ENCODE measurements around the gene RBCK1.

RBCK1 gene

DNA sequence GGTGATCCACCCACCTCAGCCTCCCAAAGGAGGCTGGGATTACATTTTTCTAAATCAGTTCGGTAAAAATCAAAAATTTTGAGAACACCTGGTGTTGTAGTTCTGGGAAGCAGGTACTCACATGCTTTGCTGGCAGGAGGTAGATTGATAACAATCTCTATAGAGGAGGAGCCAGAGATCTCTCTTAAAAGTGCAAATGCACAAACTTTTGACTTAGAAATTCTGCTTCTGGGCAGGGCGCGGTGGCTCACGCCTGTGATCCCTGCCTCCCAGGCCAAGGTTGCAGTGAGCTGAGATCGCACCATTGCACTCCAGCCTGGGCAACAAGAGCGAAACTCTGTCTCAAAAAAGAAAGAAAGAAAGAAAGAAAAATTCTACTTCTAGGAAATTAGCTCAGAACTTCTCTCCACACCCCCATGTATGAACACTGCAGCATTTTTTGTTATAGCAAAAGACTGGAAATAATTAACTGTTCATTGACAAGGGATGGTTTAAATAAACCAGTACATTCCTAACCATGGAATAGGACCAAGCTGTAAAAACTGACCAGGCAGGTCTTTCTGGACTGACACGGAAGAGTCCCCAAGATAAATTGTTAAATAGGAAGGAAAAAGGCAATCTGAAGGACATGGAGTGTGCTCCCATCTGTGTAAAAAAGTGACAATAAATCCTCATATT lies 41.9 kb upstream of the RBCK1 start:
- Histone ChIP-seq H3K27ac (ENCODE audit: low read length) (no peak overlapping the region), H3K4me2 (ENCODE audit: low read depth, low read length) (no peak overlapping the region), H3F3A (ENCODE audit: insufficient read depth, low read length) (no peaks in the 10 kb centered on the region), H3K9me3 (replicated peaks; ENCODE audit: insufficient read depth, low read length) (no peaks in the 10 kb centered on the region), H3K9me2 (replicated peaks; ENCODE audit: insufficient read depth, low read length) (no peaks in the 10 kb centered on the region), H2AFZ (ENCODE audit: low read length) (no peak overlapping the region), H3K9ac (ENCODE audit: low read length) (no peak overlapping the region), H3K79me2 (ENCODE audit: low read length) (no peaks in the 10 kb centered on the region), H3K4me1 (ENCODE audit: low read length) (0 out of 2 replicates have a peak, but pooled peaks cover 11% of the 10 kb centered on the region), H3K27me3 (replicated peaks; ENCODE audit: insufficient read depth, low read length) (no peaks in the 10 kb centered on the region), H3K4me3 (ENCODE audit: low read length) (no peak overlapping the region), H3K36me3 (replicated peaks; ENCODE audit: insufficient read depth, low read length) (no peaks in the 10 kb centered on the region), H4K20me1 (ENCODE audit: insufficient read depth, low read length) (no peaks in the 10 kb centered on the region)
- TF ChIP-seq EZH2 (optimal IDR thresholded peaks at IDR 0.05; ENCODE audit: low read depth, low read length) (no peak), EZH2phosphoT487 (IDR thresholded peaks at IDR 0.05; ENCODE audit: low read length) (no peak)
- TF ChIP-seq, protein P1, sequence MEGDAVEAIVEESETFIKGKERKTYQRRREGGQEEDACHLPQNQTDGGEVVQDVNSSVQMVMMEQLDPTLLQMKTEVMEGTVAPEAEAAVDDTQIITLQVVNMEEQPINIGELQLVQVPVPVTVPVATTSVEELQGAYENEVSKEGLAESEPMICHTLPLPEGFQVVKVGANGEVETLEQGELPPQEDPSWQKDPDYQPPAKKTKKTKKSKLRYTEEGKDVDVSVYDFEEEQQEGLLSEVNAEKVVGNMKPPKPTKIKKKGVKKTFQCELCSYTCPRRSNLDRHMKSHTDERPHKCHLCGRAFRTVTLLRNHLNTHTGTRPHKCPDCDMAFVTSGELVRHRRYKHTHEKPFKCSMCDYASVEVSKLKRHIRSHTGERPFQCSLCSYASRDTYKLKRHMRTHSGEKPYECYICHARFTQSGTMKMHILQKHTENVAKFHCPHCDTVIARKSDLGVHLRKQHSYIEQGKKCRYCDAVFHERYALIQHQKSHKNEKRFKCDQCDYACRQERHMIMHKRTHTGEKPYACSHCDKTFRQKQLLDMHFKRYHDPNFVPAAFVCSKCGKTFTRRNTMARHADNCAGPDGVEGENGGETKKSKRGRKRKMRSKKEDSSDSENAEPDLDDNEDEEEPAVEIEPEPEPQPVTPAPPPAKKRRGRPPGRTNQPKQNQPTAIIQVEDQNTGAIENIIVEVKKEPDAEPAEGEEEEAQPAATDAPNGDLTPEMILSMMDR (IDR thresholded peaks at IDR 0.05; ENCODE audit: low read length): no peak
- no peak for DNase-seq

DNA sequence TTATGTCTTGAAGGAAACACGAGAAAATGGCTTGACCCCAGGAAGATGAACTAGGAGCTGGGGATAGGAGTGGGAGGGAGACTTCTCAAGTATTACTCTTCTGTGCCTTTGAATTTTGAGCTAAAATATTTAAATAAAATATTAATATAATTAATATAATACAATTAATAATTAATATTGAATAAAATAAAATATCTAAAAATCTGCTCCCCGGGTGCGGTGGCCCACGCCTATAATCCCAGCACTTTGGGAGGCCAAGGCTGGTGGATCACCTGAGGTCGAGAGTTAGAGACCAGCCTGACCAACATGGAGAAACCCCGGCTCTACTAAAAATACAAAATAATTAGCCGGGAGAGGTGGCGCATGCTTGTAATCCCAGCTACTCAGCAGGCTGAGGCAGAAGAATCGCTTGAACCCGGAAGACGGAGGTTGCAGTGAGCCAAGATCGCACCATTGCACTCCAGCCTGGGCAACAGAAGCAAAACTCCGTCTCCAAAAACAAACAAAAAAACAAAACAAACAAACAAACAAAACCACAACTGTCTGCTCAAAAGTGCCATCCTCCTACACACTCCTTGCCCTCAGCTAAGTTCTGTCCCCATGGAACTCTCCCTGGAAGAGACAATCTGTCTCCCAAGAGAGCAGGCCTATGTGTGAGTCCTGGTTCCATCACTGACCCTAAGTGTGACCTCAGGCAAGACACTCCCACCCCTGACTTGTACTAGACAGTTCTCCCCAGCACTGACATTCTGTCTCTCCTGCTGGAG lies 41.2 kb upstream of the RBCK1 start:
- H3K79me2 ChIP-seq (ENCODE audit: low read length): no peaks in the 10 kb centered on the region
- no peaks in the 10 kb centered on the region for H3K27me3 ChIP-seq (replicated peaks; ENCODE audit: insufficient read depth, low read length)
- no peak overlapping the region for H3K27ac ChIP-seq (ENCODE audit: low read length)
- TF ChIP-seq, protein P1 (IDR thresholded peaks at IDR 0.05; ENCODE audit: low read length): no peak
- TF ChIP-seq EZH2phosphoT487 (IDR thresholded peaks at IDR 0.05; ENCODE audit: low read length) (no peak), EZH2 (optimal IDR thresholded peaks at IDR 0.05; ENCODE audit: low read depth, low read length) (no peak)
- no peaks in the 10 kb centered on the region for H3K9me3 ChIP-seq (replicated peaks; ENCODE audit: insufficient read depth, low read length)
- H3K4me3 ChIP-seq (ENCODE audit: low read length): no peak overlapping the region
- H4K20me1 ChIP-seq (ENCODE audit: insufficient read depth, low read length): no peaks in the 10 kb centered on the region
- H2AFZ ChIP-seq (ENCODE audit: low read length): no peak overlapping the region
- no peak overlapping the region for H3K9ac ChIP-seq (ENCODE audit: low read length)
- 0 out of 2 replicates have a peak, but pooled peaks cover 13% of the 10 kb centered on the region for H3K4me1 ChIP-seq (ENCODE audit: low read length)
- DNase-seq: no peak
- H3K9me2 ChIP-seq (replicated peaks; ENCODE audit: insufficient read depth, low read length): no peaks in the 10 kb centered on the region
- H3K36me3 ChIP-seq (replicated peaks; ENCODE audit: insufficient read depth, low read length): no peaks in the 10 kb centered on the region
- H3K4me2 ChIP-seq (ENCODE audit: low read depth, low read length): no peak overlapping the region
- no peaks in the 10 kb centered on the region for H3F3A ChIP-seq (ENCODE audit: insufficient read depth, low read length)

DNA sequence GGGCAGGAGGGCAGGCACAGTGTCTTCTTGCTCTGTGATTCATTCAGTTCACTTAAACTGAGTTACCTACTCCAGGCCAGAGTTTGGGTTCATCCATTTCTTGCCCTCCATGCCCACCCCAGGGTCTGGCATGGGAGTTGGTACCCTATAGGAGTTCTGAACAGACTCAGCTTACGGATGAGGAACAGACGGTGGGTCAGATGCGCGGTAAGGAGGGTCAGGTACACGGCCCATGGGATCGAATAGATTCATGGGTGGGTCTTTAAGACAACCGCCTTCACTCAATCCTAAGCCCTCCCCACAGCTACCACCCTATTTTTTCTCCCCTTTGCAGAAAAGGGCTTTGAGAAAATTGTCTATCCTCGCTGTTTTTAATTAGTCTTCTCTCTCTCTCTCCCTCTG lies 40.6 kb upstream of the RBCK1 start:
- Histone ChIP-seq H3K79me2 (ENCODE audit: low read length) (no peaks in the 10 kb centered on the region), H3K4me2 (ENCODE audit: low read depth, low read length) (no peak overlapping the region), H3K4me3 (ENCODE audit: low read length) (no peak overlapping the region), H3K4me1 (ENCODE audit: low read length) (0 out of 2 replicates have a peak, but pooled peaks cover 12% of the 10 kb centered on the region), H2AFZ (ENCODE audit: low read length) (no peak overlapping the region), H3K9ac (ENCODE audit: low read length) (no peak overlapping the region), H3K36me3 (replicated peaks; ENCODE audit: insufficient read depth, low read length) (no peaks in the 10 kb centered on the region), H3K9me2 (replicated peaks; ENCODE audit: insufficient read depth, low read length) (no peaks in the 10 kb centered on the region), H3F3A (ENCODE audit: insufficient read depth, low read length) (no peaks in the 10 kb centered on the region), H3K9me3 (replicated peaks; ENCODE audit: insufficient read depth, low read length) (no peaks in the 10 kb centered on the region), H4K20me1 (ENCODE audit: insufficient read depth, low read length) (no peaks in the 10 kb centered on the region), H3K27me3 (replicated peaks; ENCODE audit: insufficient read depth, low read length) (no peaks in the 10 kb centered on the region), H3K27ac (ENCODE audit: low read length) (no peak overlapping the region)
- no peak for DNase-seq
- TF ChIP-seq EZH2phosphoT487 (IDR thresholded peaks at IDR 0.05; ENCODE audit: low read length) (no peak), EZH2 (optimal IDR thresholded peaks at IDR 0.05; ENCODE audit: low read depth, low read length) (no peak)
- TF ChIP-seq, protein P1 (IDR thresholded peaks at IDR 0.05; ENCODE audit: low read length): no peak
